ENCODE data around the gene ZNF469.

Gene ZNF469

GRCh38 chr16:88352261-88353200 lies 30.2 kb upstream of the ZNF469 start:
- Histone ChIP-seq H3K9me3 (no peaks in the 10 kb centered on the region), H3K4me2 (peak overlapping the region; percentile 30), H3K36me3 (no peaks in the 10 kb centered on the region), H3K4me1 (peaks cover 50% of the 10 kb centered on the region), H3K27ac (no peak overlapping the region), H4K20me1 (no peaks in the 10 kb centered on the region; the same call in 1 of the 2 replicates), H3K9ac (no peak overlapping the region), H3K27me3 (no peaks in the 10 kb centered on the region), H3K4me3 (no peak overlapping the region)
- no peak for TF ChIP-seq Cebpa-rat (IDR thresholded peaks at IDR 0.05)

DNA sequence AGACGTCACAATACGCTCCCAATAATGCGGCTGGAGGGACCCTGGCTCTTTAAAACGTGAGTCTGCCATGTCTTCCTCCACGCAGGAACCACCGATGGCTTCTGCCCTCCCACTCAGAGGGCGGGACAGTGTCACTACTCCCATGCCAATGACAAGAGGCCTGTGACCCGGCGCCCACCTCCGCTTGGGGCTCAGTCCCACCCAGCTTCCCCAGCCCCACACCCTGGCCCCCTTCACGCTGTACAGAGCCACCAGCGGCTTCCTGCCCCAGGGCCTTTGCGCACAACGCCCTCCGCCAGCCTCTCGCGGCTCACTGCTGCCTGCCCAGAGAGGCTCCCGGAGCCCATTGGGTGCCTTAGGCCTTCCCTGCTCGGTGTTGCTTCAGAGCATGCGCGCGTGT lies 29.5 kb upstream of the ZNF469 start:
- no peak for TF ChIP-seq Cebpa-rat (IDR thresholded peaks at IDR 0.05)
- Histone ChIP-seq H3K9ac (no peak overlapping the region), H3K4me3 (no peak overlapping the region), H3K27ac (no peak overlapping the region), H3K4me2 (no peak overlapping the region), H3K4me1 (peaks cover 50% of the 10 kb centered on the region), H3K27me3 (no peaks in the 10 kb centered on the region), H3K9me3 (no peaks in the 10 kb centered on the region), H4K20me1 (no peaks in the 10 kb centered on the region; the same call in 1 of the 2 replicates), H3K36me3 (no peaks in the 10 kb centered on the region)

DNA sequence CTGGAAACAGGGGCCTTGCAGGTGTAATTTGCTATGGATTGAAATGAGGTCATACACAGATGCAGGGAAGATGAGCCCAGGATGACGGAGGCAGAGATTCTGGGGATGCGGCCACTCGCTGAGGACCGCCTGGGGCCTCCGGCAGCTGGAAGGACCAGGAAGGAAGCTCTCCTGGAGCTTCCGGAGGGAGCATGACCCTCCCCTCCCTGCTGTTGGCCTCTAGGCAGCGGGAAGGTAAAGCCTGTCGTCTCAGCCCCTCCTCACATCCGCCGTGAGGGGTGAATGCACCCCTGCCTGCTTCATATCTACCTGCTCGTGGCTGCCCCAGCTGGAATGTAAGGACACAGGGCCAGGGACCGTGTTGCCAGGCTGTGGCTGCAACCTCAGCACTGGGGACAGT lies 29.1 kb upstream of the ZNF469 start:
- TF ChIP-seq Cebpa-rat (IDR thresholded peaks at IDR 0.05): no peak
- H3K27ac ChIP-seq: no peak overlapping the region
- peaks cover 1% of the 10 kb centered on the region; the same call in 1 of the 2 replicates for H3K27me3 ChIP-seq

DNA sequence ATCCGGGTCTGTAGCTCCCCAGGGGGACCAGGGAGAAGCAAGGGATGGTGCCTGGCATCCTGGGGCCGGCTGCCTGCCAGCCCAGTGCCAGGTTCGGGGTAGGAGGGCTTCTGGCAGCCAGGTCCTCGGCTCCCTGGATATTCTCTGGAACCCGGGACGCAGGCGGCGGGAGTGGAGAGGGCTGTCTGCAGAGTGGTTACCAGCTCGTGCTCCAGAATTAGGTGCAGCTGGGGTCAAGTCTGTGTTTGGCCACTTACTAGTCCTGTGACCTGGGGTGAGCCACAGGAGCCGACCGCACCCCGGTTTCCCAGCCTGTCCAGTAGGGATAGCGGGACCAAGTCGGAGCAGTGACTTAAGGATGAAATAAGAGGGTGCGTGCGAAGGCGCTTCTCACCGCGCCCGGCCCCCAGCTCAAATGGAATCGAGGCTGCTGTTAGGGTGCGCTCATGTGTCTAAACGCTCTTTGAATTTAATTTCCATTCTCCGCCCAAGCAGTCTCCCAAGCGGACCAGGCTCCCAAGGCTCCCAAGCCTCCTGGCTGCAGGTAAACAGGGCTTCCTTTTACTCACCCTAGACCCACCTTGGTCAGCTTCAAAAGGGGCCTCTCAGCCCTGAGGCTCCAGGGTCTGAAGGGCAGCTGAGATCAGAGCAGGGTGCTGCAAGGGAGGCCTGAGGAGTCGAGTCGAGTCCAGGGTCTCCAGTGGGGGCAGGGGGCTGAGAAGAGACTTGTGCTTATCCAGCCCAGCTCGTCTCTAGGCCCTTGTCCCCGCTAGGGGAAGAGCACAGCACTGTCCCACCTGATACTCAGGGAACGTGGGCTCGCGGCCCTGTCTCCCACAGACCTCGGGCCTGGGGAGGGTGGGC lies 28.3 kb upstream of the ZNF469 start:
- no peaks in the 10 kb centered on the region; the same call in 1 of the 2 replicates for H4K20me1 ChIP-seq
- no peaks in the 10 kb centered on the region for H3K36me3 ChIP-seq
- H3K4me2 ChIP-seq: no peak overlapping the region
- H3K9me3 ChIP-seq: no peaks in the 10 kb centered on the region
- peaks cover 52% of the 10 kb centered on the region for H3K4me1 ChIP-seq
- no peak for TF ChIP-seq Cebpa-rat (IDR thresholded peaks at IDR 0.05)
- no peak overlapping the region for H3K4me3 ChIP-seq
- no peak overlapping the region for H3K27ac ChIP-seq
- no peak overlapping the region for H3K9ac ChIP-seq
- peaks cover 9% of the 10 kb centered on the region for H3K27me3 ChIP-seq

More for the DNA sequence above, 29.1 kb upstream of the ZNF469 start:
- Histone ChIP-seq H3K9ac (no peak overlapping the region), H3K4me2 (no peak overlapping the region), H3K9me3 (no peaks in the 10 kb centered on the region), H3K36me3 (no peaks in the 10 kb centered on the region), H4K20me1 (no peaks in the 10 kb centered on the region; the same call in 1 of the 2 replicates), H3K4me1 (peaks cover 50% of the 10 kb centered on the region), H3K4me3 (no peak overlapping the region)

DNA sequence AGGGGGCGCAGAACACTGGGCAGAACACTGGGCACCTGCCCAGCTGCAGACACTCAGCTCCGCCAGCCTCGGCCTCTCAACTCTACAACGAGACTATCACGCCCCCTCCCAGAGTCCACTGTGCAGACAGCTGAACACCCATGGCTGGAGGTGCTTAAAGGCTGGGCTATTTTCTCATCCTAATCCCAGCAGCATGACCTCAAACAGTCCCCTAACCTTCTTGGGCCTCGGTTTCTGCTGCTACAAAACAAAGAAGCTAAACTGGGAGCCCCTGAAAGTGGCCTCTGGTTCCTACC lies 27.7 kb upstream of the ZNF469 start:
- peaks cover 15% of the 10 kb centered on the region for H3K27me3 ChIP-seq
- H3K9ac ChIP-seq: no peak overlapping the region
- no peak overlapping the region for H3K27ac ChIP-seq
- no peaks in the 10 kb centered on the region; the same call in 1 of the 2 replicates for H4K20me1 ChIP-seq
- no peak overlapping the region for H3K4me2 ChIP-seq
- no peaks in the 10 kb centered on the region for H3K36me3 ChIP-seq
- no peak overlapping the region for H3K4me3 ChIP-seq
- H3K4me1 ChIP-seq: peaks cover 52% of the 10 kb centered on the region
- no peaks in the 10 kb centered on the region for H3K9me3 ChIP-seq
- no peak for TF ChIP-seq Cebpa-rat (IDR thresholded peaks at IDR 0.05)

- H3K4me1 ChIP-seq: peaks cover 52% of the 10 kb centered on the region
- no peak overlapping the region for H3K9ac ChIP-seq
- H4K20me1 ChIP-seq: no peaks in the 10 kb centered on the region; the same call in 1 of the 2 replicates
- H3K4me3 ChIP-seq: no peak overlapping the region
- no peak for TF ChIP-seq Cebpa-rat (IDR thresholded peaks at IDR 0.05)
- peaks cover 15% of the 10 kb centered on the region for H3K27me3 ChIP-seq
- no peaks in the 10 kb centered on the region for H3K36me3 ChIP-seq
- peak overlapping the region; percentile 29 for H3K4me2 ChIP-seq
- H3K9me3 ChIP-seq: 0 out of 2 replicates have a peak, but pooled peaks cover under 1% of the 10 kb centered on the region
- H3K27ac ChIP-seq: no peak overlapping the region
These were observed 27.2 kb upstream of the ZNF469 start for GRCh38 chr16:88355389-88356123.

DNA sequence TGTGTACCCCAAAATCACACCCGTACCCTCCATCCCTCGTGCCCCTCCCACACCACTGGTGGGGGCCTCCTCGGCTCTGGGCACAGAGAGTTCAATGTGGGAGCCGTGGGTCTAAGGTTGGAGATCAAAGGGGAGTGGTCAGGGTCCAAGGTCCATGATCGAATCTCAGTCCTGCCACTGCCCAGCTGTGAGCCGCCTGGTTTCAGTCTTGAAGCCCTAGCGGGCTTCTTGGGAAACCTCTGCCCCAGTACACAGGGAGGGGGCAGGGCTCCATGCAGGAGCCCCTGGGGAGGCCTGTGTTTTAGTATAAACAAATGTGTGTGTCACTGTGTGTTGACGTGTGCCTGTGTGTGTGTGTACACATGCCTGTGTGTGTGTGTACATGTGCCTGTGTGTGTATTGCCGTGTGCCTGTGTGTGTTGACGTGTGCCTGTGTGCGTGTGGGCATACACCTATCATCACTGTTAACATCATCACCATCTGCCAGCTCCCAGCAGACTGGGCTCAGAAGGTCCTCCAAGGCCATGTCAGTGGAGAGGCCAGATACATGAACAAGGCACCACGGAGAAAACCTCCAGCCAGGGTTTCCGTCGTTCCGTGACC lies 26.5 kb upstream of the ZNF469 start:
- H3K4me2 ChIP-seq: peak overlapping the region; percentile 29
- H3K4me3 ChIP-seq: no peak overlapping the region

DNA sequence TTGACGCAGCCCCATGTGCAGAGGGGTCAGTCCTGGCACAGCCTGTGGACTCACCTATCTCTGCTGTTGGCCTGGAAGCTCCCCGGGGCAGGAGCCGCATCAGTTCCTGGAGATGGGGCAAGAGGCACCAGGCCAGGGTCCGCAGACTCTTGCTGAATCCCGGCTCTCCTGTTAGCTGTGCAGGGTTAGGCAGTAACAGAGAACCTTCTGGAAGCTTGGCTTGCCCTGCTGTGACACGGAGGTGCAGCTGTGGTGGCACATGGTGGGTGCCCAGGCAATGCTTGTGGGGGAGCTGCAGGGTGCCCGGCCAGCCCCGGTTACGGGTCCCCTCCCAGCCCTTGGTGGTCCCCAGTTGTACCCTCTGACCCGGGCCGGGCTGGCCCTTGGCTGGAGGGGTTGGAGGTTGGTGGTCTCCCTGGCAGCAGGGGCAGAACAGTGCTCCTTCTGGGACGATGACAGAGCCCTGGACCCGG lies 26.0 kb upstream of the ZNF469 start:
- TF ChIP-seq Cebpa-rat (IDR thresholded peaks at IDR 0.05): no peak
- peaks cover 15% of the 10 kb centered on the region for H3K27me3 ChIP-seq
- H3K27ac ChIP-seq: no peak overlapping the region
- no peak overlapping the region for H3K4me3 ChIP-seq
- 0 out of 2 replicates have a peak overlapping the region, but pooled peaks have one; percentile 29 for H3K4me2 ChIP-seq
- no peaks in the 10 kb centered on the region; the same call in 1 of the 2 replicates for H4K20me1 ChIP-seq
- no peak overlapping the region for H3K9ac ChIP-seq
- H3K9me3 ChIP-seq: peaks cover 7% of the 10 kb centered on the region; the same call in 1 of the 2 replicates
- H3K36me3 ChIP-seq: no peaks in the 10 kb centered on the region
- H3K4me1 ChIP-seq: peaks cover 44% of the 10 kb centered on the region

More for the DNA sequence above, 26.5 kb upstream of the ZNF469 start:
- Histone ChIP-seq H3K4me1 (peaks cover 49% of the 10 kb centered on the region), H3K9me3 (peaks cover 7% of the 10 kb centered on the region; the same call in 1 of the 2 replicates), H3K9ac (no peak overlapping the region), H3K27ac (no peak overlapping the region), H3K36me3 (no peaks in the 10 kb centered on the region), H4K20me1 (no peaks in the 10 kb centered on the region; the same call in 1 of the 2 replicates), H3K27me3 (peaks cover 15% of the 10 kb centered on the region)
- no peak for TF ChIP-seq Cebpa-rat (IDR thresholded peaks at IDR 0.05)

Measured in BLaER1 (cell line).